GM19467 (cell line): ENCODE data around the gene FOXD4L3.
"Not testable (repeated sequence)": the region's sequence is repeated elsewhere in the genome, so short reads cannot be mapped to it uniquely, and the experiment has no call there.

ENCODE experiments used
- ATAC-seq: cut with Tn5 transposase; IDR thresholded peaks from one replicate; pipeline ENCODE4 v1.9.1; 2021; ENCODE audit warnings: mild to moderate bottlenecking, moderate library complexity; ENCODE audit not compliant: unreplicated experiment

Gene FOXD4L3

GRCh38 chr9:68343992-68344391 is 41.3 kb downstream of the FOXD4L3 start:
- not testable (repeated sequence) for ATAC-seq

GRCh38 chr9:68351689-68352088 is 49.0 kb downstream of the FOXD4L3 start:
- not testable (repeated sequence) for ATAC-seq
